SW480 (cell line): Measurements from ENCODE around the gene SLC24A3.

ENCODE experiments used
- DNase-seq: peaks from one replicate; pipeline ENCODE4 v3.0.0-alpha.2; 2016; ENCODE audit warnings: low spot score

SLC24A3 gene

GRCh38 chr20:19302714-19303113 lies 90.3 kb downstream of the SLC24A3 start:
- DNase-seq, result no peak

DNA sequence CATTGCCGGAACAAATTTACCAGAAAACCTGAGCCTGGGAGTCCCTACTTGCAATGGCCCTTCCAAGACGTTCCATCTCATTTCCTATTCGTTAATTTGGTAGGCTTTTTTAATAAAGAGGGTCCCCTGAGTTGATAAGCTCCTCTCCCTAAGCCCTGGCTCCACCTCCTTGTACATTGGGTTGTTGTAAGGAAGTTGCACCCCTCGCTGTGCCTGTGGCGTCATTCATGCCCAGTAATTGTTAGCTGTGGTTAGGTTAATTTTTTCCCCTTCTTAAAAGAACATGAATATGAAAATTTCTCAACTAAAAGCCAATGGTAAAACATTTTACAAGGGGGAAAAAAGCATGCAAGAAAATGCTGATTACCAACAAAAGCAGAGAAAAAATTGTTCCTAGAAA lies 91.9 kb downstream of the SLC24A3 start:
- no peak for DNase-seq

- no peak for DNase-seq
Measured at GRCh38 chr20:19304886-19305415, 92.5 kb downstream of the SLC24A3 start.

DNA sequence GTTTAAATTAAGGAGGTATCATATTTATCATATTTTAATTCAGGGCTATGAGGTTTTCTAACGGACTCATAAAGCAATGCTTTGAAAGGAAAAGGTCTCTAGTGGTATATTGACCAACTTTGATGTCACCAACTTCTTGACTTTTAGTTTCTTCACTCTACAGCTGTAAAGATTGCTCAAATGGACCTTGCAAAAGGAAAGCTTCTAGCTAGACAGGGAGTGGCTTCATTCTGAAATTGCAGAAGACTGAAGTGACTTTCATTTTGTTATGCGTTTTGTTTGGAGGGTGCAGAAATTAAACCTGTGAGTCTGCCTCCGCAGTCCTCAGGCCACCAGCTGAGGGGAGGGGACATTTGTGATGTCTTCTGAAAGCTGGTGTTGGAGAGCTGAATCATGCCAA lies 95.7 kb downstream of the SLC24A3 start:
- no peak for DNase-seq

GRCh38 chr20:19310541-19310940 lies 98.1 kb downstream of the SLC24A3 start:
- no peak for DNase-seq

DNA sequence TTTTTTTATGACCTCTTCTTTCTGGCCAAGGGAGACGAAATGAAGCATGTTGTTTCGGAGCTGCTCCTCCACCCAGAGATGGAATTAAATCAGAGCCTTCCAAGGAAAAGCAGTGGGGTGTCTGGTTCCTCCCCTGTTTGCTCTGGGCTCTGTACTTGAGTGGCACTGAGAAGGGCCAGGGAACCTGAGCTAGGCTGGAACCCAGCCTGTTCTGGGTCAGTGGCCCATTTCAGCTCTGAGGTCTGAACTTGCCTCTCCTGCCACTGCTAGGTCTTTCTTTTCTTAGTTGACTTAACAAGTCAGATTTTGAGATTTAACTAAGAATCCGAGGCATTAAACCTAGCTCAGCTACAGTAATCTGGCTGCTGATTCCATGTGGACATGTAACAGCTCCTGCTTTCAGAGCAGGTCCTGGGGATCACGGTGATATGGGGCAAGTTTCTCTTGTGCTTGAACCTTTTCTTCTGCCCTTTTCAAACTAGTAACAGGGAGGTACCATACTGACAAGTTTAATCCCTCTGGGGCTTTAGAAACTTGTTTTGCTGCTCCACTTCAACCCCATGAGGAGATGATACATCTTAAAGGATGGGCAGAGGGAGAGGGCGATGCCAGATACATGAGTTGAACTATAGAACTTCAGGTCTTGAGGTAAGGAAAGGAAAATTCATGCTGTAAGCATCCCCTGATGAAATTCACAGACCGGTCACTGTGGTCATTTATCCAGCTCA lies 101.1 kb downstream of the SLC24A3 start:
- no peak for DNase-seq

DNA sequence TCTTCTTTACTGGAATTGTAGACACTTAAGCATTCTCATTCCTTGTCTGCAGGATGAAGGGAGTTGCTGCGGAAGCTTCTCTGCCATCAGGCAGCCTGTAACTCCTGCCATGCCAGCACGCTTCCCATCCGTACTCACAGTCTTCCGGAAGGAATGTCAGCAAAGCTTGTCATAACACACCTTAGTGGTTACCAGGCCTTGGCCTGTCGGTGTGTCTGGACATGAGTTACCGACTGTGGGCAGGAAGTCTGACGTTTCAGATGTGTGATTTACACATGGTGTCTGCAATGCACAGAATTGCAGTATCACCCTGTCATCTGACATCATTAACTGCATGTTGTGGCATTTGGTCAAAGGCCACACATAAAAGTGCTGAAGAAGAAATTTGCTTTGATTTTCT lies 102.2 kb downstream of the SLC24A3 start:
- peak; percentile 29 for DNase-seq

DNA sequence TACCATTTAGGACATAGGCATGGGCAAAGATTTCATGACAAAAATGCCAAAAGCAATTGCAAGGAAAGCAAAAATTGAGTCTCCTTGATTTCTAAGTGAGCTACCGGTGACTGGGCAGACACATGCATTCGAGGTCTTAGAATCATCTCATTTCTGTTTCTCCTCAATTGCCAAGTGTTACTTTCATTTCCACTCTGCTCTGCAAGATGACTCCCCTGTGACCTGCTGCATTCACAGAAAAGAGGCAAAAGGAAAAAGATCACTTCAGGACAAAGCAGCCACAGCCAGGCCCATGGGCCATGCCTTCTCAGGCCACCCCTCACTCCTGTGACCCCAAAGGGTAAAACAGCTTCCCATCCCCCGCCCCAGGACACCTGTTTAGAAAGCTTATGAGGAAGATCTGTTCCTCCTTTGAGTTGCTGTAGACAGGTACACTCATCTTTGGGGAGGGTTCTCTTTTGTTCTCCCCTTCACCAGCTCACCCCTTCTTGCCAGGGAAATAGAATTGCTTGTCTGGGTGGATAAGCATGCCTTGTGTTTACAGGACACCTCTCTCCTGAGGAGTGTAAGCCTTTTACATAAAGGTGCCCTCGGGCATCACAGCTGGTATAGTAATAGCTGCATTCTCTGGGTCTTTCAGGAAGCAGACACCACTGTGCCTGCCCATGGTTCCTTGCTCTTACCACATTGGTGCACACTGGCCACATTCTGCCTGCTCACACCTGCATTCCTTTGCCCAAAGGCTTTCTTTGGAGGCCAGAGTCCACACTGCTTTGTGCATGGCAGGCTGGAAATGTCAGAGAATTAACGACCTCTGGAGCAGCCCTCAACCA lies 105.0 kb downstream of the SLC24A3 start:
- no peak for DNase-seq

DNA sequence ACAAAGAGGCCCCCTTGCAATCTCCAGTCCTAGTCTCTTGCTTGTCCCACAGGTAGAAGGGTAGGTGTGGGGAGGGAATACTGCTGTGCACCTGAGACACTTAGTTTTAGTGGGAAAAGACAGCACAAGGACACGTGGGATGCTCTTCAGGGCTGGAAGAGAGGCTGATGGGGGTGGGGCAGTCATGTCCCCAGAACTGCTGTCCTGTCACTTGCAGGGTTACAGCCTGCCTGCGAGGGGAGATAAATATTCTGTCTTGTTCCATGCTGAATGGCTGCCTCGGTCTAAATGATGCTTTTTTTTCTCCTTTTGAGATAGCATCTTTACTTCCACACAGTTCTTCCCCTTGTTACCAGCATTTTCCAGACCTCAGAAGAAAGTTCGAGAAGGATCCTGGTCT lies 106.2 kb downstream of the SLC24A3 start:
- no peak for DNase-seq

GRCh38 chr20:19320005-19320404 lies 107.6 kb downstream of the SLC24A3 start:
- no peak for DNase-seq

DNA sequence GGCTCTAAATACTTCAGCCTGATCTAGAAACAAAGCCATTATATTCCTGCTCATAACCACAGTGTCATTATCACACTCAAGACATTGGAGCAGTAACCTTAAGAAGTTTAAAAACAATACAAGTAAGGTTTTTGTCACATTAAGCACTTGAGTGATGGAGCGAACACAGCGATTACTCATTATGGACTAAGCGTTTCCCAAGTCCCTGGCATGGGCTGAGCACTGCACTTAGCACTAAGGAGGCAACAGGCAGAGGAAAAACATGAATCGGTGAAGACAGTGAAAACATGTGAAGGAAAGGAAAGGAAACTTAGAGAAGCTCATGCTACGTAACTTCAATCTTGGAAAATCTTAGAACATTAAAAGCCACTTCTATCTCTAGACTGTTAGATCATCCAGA lies 108.7 kb downstream of the SLC24A3 start:
- DNase-seq, result no peak

GRCh38 chr20:19322061-19322985 lies 109.9 kb downstream of the SLC24A3 start:
- DNase-seq, result no peak

DNA sequence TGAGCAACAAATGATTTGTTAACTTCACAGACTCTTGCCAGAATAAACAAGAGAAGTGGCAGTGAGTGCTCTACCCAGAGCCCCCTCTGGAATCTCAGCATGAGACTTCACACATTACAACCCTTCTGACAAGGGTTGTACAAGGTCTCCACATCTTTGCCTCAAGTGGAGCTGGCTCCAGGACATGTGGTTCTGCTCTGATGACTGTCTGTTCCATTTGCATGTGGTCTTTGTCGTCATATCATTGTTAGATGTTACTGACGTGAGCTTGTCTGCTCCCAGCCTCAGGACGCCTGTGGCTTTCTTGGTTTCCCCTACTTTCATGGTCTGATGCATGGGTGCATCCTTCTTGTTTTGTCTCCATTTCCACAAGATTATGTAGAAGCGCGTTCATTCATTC lies 115.0 kb downstream of the SLC24A3 start:
- DNase-seq, result no peak

- DNase-seq, result no peak
Measured at GRCh38 chr20:19328676-19329075, 116.2 kb downstream of the SLC24A3 start.

GRCh38 chr20:19330038-19330437 lies 117.6 kb downstream of the SLC24A3 start:
- DNase-seq, result no peak

DNA sequence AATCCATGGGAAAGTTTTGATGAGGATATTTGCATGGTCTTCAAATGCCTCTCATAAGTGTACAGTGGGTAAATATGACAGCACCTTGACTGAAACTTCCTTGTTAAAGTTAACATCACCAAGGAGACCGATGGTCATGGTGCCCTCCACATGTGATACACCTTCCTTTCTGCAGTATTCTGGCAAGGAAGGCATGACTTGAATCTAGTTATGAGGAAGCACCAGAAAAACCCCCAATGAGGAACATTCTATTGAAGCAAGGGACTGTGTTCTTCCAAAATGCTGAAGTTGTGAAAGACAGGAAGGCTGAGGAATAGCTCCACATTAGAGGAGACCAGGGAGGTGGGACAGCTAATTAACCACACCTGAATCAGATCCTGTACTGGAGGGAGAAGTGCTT lies 118.3 kb downstream of the SLC24A3 start:
- DNase-seq, result no peak

- DNase-seq, result no peak
Measured at GRCh38 chr20:19333563-19333962, 121.1 kb downstream of the SLC24A3 start.

GRCh38 chr20:19335341-19335740 lies 122.9 kb downstream of the SLC24A3 start:
- no peak for DNase-seq

- no peak for DNase-seq
Measured at GRCh38 chr20:19335916-19336315, 123.5 kb downstream of the SLC24A3 start.

DNA sequence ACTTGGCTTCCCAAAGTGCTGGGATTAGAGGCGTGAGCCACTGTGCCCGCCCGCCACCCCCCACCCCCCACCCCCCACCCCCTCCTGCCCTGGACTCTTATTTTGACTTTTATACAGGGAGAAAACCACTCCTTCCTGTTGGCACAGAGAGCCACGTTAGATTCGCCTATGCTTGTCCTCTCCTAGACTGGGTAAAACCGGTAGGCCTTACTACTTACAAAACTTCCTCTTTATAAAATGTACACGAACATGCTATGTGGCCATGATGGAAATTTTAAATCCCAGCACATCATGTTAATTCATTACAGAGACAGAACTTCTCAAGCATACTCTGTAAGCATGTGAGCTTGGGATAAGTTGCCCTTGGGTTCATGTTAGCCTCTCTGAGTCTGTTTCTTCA lies 124.2 kb downstream of the SLC24A3 start:
- no peak for DNase-seq

DNA sequence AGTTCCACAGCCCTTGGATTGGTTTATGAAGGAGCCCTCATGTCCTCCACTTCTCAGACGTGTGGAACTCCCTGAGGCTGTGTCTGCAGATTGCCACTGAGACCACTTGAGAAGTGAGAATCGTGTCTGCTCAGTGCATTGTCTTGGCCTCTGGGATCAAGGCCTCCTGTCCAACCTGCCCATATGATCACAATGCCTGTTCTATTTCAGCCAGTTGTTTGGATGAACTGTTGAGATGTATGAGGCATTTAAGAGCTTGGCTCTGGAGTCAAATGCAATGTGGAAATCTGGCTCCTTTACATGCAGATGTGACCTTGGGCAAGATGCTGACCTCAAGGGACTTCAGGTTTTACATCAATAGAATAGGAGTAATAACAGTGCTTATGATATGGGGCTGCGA lies 125.9 kb downstream of the SLC24A3 start:
- DNase-seq, result no peak

DNA sequence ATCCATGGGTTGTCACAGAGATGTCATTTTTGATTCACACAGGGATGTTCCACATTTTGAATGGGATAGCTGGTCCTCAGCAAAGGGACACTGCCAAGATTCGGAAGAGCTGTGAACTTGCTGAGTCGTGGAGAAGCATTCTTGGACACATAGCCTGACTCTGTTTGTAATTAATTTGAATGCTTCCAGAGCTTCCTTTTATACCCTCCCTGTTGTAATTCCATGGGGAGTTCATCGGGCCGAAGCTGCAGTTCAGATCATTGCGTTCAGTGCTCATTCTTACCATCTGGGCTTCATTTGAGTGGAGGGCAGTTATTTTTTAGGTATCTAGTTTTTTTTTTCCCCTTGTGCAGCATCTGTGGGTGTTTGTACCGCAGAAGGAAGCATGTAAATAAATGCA lies 126.5 kb downstream of the SLC24A3 start:
- DNase-seq, result no peak
